Measurements from ENCODE around the gene ACRV1.

ACRV1 gene

DNA sequence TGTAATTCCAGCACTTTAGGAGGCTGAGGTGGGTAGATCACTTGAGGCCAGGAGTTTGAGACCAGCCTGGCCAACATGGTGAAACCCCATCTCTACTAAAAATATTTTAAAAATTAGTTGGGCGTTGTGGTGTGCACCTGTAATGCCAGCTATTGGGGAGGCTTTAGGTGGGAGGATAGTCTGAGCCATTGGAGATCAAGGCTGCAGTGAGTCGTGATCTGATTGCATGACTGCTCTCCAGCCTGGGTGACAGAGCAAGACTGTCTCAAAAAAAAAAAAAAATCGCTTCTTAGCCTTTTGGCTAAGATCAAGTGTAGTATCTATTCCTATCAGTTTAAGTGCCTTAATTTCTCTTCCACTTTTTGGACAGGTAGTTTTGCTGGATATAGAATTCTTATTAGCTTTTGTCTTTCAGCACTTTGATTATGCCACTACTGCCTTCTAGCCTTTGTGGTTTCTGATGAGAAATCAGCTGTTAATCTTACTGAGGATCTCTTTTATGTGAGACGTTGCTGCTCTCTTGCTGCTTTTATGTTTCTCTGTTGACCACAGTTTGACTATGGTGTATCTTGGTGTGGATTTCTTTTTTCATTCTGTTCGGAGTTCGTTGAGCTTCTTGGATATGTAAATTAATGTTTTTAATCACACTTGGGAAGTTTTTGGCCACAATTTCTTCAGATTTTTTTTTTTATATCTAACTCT lies 31.0 kb downstream of the ACRV1 start:
- DNase-seq = peak in 1 of 5 donors; percentile 13

- no peak for DNase-seq
Observed at GRCh38 chr11:125645871-125646270, 34.8 kb downstream of the ACRV1 start.

DNA sequence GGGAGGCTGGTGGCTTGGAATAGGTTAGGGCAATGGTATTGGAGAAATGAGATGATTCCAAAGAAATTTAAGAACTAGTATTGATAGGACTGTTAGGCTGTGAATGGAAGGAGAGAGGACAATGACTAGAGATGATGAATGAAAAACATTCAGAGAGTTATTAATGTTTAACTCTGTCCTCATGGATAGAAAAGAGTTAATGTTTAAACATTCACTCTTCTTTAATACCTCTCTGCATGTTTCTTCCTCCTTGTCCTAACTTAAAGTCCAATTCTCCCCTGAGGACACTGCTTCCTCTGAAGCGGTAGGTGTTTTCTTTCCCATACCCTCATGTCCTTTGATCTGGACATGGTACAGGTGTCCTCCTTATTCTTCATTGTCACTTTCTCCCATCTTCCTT lies 42.3 kb downstream of the ACRV1 start:
- no peak for DNase-seq

DNA sequence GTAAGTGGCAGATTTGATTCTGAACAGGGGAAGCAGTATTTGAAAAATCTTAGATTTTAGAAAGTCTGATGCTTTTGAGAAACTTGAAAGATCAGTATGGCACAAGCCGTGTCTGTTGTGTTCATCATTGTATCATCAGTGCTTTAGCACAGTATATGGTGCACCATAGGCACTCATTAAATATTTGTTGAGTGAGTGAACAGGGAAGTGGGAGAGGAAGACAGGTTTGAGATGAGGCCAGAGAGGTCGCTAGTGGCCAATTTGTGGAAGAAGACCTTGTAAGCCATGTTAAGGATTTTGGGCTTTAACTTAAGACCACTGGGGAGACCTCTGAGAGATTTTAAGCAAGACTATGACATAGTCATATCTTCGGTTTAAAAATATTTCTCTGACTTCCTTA lies 42.8 kb downstream of the ACRV1 start:
- DNase-seq = no peak

DNA sequence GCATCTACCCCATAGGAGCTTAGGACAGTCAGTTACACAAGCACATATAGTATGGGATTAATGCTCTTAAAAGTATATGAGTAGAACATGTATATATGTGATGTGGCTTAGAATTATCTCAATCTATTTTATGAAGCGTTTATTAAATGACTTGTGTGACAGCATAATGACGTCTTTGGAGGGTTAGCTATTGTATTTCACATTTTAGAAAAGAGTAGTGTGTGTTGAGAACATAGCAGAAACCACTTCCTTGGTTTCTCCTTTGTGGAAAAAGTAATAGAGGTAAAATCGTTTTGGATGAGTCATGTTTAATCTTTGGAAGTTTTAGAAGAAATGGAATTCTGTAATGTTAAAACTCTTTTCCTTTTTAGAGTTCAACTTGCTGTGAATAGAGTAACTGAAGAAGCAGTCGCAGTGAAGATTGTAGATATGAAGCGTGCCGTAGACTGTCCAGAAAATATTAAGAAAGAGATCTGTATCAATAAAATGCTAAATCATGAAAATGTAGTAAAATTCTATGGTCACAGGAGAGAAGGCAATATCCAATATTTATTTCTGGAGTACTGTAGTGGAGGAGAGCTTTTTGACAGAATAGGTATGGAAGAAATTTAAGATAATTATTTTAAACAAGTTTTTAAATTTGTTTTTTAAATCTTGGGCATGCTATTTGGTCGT lies 53.3 kb downstream of the ACRV1 start:
- no peak for DNase-seq

DNA sequence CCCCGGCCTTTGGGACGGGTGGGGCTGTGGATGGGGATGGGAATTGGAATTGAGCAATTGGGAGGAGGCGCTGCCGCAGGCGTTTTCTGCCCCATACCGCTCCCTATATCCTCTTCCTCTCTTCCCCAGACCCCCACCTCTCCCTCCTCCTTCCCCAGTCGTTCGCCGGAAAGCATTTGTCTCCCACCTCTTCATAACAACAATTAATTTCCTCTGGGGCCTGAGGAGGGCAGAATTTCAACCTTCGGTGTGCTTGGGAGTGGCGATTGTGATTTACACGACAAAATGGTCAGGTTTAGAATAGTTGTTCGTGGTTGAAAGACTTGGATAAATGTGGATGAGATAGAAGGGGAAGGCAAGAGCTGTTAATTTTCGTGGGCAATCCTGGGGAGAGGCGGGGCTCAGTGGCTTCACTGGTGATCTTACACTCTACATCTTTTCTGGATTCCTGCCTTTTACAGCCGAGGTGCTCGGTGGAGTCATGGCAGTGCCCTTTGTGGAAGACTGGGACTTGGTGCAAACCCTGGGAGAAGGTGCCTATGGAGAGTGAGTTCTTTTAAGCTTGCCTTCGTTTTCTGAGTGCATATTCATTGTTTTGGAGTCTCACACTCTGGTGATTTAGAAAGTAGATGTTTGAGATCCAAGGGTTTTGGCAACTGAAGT lies 54.2 kb downstream of the ACRV1 start:
- peak in 2 of 5 donors; percentile 22 to 41 for DNase-seq

- DNase-seq = peak; percentile 59 to 90 (median 72)
Observed at GRCh38 chr11:125625630-125626287, 54.9 kb downstream of the ACRV1 start.

DNA sequence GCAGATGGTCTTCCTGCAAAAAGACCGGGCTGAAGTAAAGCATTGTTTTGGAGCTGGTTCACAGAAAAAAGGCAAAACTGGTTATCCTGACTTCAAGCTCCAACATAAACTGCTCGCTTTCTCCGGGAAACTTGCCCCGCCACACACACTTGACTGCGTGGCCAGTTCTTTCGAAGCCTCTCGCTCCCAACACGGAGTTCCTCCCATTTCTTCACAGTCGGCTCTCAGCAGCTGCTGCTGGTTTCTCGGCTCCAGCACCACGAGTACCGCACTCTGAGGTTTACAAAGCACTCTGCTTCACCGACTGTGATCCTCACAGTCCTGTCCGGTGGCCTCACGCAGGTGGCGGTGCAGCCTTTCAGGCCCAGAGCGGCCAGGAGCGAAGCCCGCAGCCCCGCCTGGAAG lies 55.4 kb downstream of the ACRV1 start:
- DNase-seq = no peak

DNA sequence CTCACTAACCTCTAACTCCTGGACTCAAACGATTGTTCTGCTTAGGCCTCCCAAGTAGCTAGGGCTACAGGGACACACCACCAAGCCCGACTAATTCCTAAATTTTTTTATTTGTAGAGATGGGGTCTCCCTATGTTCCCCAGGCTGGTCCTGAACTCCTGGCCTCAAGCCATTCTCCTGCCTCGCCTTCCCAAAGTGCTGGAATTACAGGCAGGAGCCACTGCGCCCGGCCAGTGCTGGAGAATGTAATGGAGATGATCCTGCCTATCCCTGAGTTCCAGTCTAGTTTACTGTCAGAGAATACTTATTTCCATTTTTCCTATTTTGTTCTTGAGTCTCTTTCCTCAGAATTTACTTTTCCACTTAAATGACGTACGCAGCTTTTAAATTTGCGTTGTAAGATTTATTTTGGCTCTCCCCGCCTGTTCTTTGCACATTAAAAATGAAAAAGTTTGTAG lies 55.9 kb downstream of the ACRV1 start, which contains the start of gene CHEK1:
CHEK1 (plus strand) TSS at position 408 of the 458 bp plus-strand sequence. CDS start 1,606 bp downstream, outside the sequence.
- no peak for DNase-seq

- DNase-seq = no peak
Observed at GRCh38 chr11:125623064-125623463, 57.6 kb downstream of the ACRV1 start.

DNA sequence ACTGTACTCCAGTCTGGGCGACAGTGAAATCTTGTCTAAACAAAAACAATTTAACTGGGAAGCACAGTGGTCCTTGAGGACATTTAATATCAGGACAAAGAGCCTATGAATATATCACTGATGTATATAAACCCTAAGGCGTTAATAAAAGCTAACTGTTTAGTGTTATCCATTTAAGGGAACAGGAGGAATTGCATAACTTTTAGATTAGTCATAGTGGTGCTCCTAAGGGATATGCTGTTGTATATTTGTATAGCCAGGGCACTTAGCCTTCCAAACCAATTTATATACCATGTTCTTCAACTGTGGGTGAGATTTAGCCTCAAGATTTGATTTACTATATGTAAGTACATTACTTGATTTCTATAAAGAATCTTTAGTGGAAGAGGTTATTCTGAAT lies 58.7 kb downstream of the ACRV1 start:
- no peak for DNase-seq

Data from T-helper 1 cell (primary cell).